HG02610 (cell line): Measurements from ENCODE around the gene CCDC85C.

Source experiments
- ATAC-seq: cut with Tn5 transposase; IDR thresholded peaks from one replicate; pipeline ENCODE4 v1.9.1; 2021; ENCODE audit warnings: mild to moderate bottlenecking, moderate library complexity; ENCODE audit not compliant: unreplicated experiment

CCDC85C gene

DNA sequence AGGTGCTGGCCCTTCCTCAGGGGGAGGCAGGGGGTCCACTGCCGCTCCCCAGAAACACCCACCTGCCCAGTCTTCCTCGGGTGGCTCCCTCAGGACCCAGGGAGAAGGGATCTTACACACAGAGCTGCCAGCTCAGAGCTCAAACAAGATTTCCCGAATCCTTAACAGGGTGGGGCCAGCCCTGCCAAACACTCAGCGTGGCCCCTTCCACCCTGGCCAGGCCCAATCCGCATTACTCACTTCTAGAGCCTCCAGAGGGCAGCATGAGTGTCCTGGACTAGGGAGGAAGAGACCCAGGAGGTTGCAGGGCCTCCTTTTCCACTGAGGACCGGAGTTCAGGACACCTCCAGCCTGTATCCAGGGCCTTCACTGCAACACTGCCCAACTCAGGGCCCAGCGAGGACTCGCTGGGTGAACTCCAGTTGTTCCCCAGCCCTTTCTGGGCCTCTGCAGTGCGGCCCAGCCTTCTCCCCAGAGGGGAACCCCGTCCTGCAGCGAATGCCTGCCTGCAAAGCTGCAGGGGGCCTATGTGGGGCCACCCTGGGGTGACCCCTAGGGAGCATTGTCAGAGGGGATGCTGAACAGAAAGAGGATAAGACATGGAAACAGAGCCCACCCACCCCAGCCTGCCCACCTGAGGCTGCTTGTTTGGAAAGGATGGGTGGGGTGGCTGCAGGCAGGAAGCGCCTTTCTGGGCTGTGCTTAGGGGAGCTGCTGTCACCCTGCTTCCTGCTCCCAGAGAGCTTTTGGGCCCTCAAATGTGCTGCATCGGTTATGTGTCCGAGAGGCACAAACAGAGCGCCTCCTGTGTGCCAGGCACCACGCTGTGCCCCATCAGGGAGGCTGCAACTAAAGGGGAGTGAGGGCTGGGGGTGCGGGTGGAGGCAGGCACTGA is 79.0 kb downstream of the CCDC85C start:
- ATAC-seq, result no peak

DNA sequence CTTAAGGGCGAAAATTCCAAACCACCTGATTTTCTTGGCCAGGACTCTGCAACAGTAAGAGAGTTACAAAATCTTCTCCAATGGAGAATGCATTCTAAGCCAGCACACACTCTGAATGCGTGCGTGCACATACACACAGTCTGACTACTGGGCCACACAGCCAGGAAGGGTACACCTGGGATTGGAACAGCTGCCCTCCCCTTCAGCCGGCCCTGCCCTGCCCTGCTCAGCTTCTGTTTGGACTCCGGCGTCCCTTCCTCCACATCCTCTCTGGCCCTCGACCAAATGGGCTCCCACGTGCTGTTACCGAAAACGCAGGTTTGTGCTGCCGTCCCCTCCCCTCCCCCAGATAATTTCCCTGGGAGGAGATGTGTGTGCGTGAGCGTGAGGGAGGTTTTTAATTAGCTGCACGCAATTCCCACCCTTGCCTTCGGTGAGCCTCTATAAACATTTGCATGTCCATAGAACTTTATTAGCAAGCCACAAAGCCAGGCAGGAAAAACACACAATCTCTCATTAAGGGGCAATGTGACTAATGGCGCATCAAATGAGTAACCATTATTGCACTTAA is 79.8 kb downstream of the CCDC85C start:
- ATAC-seq, result no peak

DNA sequence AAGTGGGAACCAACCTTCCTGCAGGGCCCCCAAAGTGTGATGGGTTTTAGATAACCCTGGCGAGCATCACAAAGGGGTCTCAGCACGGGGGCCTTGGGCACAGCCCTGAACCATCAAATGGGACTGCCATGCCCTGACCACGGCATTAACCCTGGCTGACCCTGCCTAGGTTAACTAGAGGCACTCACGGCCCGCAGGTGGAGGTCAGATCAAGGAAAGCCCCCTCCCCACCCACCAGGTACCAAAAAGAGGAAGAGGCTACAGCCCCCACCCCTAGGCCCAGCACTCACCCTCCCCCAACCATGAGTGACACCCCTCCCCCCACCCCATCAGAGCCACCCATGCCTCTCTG is 80.3 kb downstream of the CCDC85C start:
- no peak for ATAC-seq

DNA sequence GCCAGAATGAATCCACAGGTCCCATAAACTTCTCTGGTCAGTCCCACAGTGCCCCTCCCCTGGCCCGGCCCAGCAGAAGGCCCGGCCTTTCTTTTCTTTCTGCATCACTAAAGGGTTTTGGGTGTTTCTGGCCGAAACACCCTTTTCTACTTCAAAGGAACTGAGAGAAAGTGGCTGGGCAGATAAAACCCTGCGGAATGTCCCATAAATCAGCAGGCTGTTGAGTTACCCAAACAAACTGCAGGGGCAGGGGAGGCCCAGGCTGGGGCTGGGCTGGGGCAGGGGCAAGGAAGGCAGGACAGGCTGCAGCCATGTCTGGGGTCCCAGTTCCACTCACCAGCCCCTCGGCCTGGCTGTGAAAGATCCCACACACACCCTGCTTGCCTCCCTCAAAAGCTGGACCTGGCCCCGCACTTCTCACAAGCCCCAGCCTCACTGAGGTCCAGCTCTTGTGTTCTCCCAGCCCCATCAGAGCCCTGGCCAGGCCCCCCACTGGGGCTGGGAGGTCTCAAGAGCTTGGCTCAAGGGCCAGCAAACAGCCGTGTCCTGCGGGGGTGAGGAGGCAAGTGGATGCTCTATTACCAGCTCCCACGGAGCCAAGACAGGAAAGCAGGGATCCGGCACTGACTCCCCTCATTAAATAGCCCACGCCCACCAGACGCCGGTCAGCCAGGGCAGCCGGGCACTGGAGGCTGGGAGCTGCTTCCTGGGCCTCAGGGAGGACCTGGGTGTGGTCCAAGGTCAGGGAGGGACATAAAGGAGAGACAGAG is 80.9 kb downstream of the CCDC85C start:
- no peak for ATAC-seq

DNA sequence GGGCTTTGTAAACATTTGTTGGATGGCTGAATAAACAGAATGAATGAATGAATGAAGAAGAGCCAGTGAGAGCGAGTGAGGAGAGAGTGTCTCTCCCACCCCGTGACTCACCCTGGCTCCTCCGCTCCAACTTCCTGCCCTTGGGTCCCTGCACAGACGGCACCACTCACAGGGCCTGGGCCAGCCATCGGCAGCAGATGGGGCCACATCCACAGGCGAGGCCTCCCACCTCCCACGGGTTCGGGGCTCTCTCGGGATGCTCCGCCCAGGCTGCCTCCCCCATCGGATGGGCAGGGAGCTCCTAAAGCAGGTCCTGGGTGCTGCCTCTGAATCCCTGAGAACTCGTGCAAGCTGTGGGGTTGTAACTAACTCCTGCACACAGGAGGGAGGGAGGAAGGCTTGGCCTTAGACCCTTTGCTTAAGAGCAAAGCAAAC is 81.5 kb downstream of the CCDC85C start:
- ATAC-seq, result no peak

DNA sequence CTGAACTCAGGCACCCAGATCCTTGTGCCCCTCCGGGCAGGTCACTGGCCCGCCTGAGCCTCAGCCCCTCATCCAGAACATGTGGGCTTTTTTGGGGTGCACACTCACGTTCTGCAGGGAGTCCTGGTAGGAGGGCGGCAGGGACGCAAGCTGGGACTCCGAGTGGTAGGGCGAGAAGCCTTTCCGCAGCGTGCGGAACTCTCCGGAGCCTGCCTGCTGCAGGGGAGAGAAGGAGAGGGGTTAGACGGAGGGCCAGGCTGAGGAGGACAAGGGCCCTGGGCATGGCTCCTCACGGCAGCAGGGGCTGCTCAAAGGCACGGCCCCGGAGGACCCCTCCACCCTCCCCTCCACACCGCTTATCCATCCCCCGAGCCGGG is 82.0 kb downstream of the CCDC85C start:
- ATAC-seq, result no peak

DNA sequence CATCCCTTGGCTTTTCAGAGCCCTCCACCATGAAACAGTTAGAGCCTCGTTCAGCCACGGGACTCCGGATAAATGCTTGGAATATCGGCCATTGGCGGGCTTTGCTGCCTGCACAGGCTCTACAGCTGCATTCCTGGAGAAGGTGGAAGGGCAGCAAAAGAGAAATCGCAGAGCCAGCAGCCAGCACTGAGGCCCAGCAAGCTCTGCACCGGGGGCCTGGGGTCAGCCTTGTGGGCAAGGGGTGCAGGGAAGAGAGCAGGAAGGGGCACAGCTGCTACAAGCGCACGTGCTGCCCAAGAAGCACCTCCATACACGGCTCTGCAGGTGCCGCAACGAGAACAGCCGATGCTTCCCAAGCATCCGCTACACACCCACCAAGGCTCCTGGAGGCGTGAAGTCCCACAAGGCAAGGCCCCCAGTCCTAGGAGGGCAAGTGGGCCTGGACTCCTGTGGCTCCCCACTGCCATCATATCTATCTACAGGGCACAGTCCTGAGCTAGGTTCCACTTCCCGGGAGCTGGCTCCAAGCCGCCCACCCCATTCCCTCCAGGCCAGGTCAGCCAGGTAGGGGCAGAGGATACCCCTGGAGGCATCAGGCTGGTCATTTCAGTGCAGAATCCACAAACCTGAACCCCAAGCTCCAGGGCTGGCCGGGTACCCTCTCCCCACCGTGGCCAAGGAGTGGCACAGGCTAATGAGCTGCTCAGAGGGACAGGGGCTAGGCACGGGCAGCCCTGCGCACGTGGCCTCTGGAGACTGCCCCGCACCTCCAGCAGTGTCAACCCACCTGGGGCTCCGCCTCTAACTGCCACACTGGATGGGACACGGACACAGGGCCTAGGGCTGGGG is 82.6 kb downstream of the CCDC85C start:
- ATAC-seq, result no peak

DNA sequence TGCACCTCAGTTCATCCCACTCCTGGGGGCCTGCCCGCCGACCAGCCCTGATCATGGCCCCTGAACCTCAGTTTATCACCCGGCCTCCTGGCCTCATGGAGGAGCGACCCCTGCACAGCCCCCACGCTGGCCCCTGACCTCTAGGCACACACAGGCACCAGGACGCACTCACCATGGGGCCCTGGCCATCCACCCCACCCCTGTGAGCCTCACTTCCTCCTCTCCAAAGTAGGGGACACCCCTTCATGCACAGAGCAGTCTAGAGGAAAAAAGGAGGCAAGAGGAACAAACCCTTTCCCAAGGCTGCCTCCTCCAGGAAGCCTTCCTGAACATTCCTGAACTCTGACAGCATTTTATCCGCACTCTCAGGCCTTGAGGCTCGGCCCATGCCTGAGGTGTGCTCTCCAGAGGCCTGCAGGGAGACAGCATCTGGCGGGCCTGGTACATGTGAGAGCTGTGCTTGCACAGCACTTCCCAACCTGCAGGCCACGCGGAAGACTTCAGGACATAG is 83.4 kb downstream of the CCDC85C start:
- no peak for ATAC-seq

DNA sequence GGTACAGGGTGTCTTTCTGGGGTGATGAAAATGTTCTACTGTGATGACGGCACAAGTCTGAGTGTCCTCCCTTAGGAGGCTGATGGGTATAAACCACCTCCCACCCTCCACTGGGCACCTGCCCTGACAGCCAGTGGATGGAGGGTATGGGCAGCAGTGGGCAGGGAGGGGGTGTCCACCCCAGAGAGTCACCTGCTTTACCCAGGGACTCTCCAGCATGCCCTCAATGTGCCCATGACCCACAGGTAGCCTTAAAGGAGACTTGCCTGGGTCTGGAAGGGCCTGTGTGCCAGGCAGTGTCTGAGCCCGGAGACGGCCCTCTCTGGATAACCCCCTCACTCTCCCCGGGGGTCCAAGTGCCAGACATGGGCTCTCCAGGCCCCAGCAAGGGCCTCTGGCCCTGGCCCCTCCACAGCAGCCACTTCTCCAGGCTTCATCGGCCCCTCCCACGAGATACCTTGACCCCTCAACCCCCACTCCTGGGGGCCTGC is 84.0 kb downstream of the CCDC85C start:
- ATAC-seq, result no peak

DNA sequence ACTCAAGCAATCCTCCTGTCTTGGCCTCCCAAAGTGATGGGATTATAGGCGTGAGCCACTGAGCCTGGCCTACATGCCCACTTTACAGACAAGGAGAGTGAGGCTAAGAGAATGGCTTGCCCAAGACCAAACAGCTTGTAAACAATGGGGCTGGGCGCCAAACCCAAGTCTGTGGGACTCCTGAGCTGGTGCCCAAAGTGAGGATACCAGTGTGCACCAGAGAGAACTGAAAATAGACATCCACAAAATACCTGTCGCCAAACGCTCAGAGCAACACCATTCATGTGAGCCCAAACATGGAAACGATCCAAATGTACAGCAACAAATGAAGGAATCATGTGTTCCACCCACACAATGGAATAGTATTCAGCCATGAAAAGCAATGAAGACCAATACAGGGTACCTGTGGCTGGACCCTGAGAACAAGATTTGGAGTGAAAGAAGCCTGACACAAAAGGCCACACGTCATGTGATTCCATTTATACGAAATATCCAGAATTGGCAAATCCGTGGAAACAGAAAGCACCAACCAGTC is 84.6 kb downstream of the CCDC85C start:
- no peak for ATAC-seq

DNA sequence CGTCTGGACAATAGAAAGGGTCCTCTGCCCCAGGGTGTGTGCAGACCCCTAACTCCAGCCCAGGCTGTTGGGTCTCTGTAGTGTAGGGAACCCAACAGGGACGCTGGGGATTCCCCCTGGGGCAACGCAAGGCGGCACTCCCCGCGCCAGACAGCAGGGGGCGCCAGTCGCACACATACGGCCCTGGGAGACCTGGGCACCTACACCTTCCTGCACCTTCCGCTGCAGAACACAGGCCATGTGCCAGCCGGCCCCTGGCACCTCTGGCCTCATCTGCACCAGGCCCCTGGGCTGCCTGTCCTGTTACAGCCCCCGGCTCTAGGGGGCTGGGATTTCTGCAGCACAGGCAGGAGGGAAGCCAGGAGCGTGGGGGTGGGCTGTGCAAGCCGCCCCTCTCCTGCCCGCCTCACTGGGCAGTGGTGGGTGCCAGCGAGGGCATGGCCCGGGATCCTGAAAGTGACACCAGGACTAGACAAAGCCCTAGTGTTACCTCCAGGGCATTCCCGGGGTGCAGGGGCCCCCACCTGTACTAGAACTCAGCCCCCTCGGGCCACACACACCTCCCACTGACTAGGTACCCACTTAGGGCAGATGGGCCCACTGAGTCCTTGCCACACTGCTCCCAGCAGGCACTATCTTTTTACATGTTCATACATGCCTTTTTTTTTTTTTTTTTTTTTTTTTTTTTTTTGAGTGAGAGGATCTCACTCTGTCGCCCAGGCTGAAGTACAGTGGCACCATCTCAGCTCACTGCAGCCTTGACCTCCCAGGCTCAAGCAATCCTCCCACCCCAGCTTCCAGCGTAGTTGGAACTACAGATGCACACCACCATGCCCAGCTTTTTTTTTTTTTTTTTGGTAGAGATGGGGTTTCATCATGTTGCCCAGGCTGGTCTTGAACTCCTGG is 85.3 kb downstream of the CCDC85C start:
- ATAC-seq, result peak; percentile 49

DNA sequence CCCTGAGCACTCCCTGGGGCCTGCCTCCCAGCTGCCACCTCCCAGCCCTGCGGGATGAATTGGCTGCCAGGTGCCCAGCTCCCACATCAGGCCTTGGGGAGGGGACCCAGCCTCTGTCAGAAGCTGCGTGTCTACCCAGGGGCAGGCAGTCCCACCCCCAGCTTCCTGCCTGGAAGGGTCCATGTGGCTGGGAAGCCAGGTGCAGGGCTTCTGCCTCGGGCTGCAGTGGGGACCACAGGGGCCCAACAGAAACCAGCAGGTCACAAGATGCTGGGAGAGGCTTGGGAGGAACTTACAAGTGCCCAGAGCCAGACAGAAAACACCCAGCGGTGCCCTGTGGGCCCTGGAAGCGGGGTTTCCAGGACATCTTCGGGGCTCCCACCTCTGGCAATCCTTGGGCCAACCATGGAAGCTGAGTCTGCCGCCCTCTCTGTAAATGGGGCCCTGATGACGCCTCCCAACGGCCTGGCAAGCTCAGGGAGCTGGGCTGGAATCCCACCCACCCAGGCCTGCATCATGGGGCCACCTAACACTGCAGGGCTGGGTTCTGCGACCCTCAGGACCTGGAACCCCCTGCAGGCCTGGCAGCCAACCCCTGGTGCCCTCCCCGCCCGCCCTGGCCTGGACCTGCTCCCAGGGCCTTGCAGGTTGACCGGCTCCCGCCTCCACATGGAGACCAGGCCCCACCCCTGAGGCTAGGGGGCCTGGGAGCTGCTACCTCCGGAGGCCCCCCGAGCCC is 86.2 kb downstream of the CCDC85C start:
- ATAC-seq, result no peak

DNA sequence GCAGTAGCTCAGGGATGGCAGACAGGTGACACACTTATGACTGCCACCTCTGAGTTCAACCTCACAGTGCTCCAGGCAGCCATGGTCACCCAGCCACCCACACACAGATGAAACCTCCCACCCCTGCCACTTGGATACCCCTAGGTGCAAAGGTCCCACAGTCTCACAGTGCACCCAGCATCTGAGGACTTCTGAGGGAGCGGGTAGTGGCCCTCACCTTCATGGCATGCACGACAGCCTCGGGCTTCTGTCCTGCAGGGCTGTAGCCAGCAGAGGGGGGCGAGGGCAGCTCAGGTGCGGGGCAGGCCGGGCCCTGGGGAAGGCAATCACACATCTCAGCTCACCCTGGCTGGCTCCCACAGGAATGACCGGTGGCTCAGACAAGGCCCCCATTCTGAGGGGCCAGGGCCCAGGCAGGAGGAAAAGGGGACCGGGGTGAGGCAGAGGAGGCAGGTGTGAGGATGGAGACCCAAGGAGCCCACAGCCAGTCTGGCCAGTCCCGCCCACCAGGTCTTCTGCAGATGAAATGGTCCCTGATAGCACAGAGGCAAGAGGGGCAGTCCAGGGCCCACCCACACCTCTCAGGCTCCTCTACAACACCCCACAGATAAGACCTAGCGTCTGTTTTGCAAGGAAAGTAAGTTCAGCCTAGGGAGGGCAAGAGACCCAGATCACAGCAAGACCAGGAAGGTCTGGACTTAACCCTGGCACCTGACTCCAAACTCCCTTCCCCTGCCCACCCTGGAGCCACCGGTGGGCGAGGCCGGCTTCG is 87.0 kb downstream of the CCDC85C start:
- no peak for ATAC-seq

DNA sequence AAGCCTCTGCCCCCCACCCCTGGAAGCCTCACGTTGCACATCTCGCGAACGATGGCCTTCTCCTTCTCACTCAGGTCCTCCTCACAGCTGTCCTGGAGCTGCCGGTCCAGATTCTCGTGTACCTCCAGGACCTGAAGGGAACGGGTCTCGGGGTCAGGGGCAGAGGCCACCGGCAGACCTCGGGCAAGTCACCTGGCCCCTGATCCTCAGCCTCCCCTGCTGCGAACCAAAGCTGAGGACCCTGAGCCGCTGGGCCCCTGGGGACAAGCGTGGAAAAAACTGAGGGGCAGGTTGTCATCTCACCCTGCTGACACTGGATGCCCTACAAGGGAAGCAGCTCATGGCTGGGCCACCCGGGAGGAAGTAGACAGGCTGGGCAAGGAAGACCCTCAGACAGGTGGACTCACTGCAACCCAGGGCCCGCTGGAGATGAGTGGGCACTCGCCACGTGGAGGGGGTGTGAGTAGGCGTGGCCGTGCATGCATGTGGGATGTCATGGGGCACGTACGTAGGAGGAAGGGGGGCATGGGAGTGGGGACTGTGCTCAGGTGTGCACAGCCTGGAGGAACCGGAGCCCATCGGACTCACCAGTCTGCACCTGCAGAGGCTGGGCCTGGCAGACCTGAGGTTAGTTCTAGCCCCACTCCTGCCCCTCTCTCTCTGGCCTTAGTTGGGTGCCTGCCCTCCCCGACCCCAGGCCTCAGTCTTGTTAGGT is 87.7 kb downstream of the CCDC85C start:
- no peak for ATAC-seq

DNA sequence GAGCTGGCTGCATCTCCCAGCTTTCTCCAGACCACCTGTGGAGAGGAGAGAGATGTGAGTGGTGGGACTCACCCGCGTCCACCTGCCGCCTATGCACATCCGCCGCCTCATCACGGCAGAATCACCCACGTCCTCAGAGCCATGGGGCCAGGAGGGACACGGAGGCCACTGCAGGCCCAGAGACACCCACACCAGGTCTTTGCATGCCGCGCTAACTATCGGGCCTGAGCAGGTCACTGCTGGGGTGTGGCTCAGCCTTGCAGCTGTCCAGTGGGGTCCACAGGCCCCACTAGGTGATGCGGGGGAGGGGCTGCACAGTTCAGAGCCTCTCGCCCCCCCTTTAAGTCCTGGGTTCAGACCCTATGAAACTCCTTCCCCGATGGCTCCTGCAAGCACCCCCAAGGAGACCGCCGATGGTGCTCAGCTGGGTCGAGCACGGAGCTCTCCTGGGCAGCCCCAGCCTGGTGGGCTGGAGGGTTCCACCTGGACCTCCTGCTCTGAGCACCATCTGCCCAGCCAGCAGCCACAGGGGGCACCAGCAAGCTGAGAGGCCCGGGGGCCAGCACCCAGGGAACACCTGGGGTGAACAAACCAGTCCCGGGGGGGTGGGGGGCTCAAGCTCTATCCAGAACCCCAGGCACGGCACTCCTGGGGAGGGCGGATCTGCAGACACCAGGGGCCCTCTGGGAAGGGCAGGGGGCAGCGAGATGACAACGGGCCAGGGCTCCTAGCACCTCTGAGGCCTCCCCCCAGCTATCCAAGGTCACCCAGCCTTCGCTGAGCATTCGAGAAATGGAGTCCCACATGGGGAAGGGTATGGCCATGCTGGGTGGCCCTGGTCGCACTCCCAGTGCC is 88.5 kb downstream of the CCDC85C start:
- no peak for ATAC-seq

DNA sequence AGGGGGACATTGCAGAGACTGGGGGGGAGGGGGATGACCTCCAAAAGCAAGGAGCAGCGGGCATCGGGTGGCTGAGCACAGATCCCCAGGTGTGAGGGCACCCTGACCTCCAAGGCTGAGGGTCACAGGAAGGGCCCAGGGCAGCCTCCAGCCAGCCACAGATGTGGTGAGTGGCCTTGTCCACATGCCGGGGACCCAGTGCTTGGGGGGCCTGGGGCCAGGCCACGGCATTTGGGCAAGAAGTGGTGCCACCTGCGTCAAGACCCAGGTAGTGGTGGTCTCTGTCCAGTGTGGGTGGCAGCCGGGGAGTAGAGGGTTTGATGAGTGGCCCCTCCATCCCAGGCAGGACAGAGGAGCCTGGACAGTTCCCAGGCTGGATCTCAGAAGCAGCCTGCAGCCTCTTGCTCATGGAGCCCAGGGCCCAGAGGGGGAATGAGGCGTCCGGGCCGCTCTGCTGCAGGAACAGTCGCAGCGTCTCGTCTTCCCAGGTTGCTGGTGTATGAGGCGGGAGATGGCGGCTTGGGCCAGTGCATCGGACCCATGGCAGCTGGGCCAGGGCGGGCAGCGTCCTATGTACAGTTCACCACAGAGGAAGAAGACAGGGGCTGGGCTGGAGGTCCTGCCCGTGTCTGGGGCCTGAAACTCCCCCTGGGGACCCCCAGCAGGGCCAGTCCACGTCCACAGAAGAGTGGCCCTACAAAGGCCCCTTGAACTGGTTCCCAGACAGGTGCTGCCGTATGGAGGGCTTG is 89.3 kb downstream of the CCDC85C start:
- no peak for ATAC-seq
